ENCODE results near the gene KLF12.
A peak's percentile ranks its signal among the peaks of the same experiment; 100 is the strongest.

KLF12 gene

GRCh38 chr13:74103970-74104555, 30.1 kb downstream of the KLF12 start:
- H3K4me1 Mint-ChIP-seq, result peaks cover 8% of the 10 kb centered on the region
- no peak for DNase-seq
- peaks cover 22% of the 10 kb centered on the region for H3K36me3 Mint-ChIP-seq
- H3K4me3 Mint-ChIP-seq, result no peak overlapping the region
- H3K27me3 Mint-ChIP-seq, result no peaks in the 10 kb centered on the region
- H3K9me3 Mint-ChIP-seq, result peaks cover 8% of the 10 kb centered on the region
- CTCF ChIA-PET, result no interaction called here
- H3K27ac Mint-ChIP-seq, result no peak overlapping the region

DNA sequence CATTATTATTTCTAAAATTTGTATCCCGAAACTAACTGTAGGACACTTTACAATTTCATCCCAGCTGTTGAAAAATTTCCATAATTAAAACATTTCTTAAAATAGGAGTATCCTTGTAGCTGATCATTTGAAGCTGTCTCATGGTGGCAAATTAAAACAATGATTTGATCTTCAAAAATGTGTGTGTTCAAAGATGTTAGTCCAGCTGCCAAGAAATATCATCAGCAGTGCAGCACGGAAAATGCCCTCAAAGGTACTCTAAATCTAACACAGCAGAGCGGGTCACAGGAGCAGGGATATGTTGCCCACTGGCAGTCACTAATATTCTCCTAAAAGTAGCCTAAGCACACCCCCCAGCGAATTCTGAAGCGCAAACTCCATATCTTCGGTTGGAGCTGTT, 31.0 kb downstream of the KLF12 start:
- Mint-ChIP-seq H3K36me3 (peaks cover 21% of the 10 kb centered on the region), H3K27me3 (no peaks in the 10 kb centered on the region), H3K4me3 (no peak overlapping the region), H3K4me1 (peaks cover 8% of the 10 kb centered on the region), H3K27ac (no peak overlapping the region), H3K9me3 (peaks cover 7% of the 10 kb centered on the region)
- DNase-seq, result no peak
- CTCF ChIA-PET, result interaction anchor here (0.6 kb wide), 1 partner anchor 1657 kb away, joined by 3 read pairs; no protein-coding TSS in a partner anchor

DNA sequence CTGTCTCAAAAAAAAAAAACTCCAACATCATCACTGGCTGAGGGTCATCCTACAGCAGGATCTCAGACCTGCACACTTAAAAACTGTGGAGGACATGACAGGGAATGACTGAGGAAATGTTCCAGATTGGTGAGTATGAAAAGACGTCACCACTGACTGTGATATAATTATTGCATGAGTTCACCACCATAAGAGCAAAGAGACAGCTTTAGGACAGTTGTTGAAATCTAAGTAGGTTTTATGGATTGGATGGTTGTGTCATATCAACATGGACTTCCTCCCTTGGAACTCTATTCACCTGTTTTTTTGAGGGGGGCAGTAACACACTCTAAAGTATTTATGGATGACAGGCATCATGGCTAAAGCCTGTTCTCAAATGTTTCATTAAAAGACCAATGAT, 31.5 kb downstream of the KLF12 start:
- Mint-ChIP-seq H3K27me3 (no peaks in the 10 kb centered on the region), H3K36me3 (peaks cover 21% of the 10 kb centered on the region), H3K27ac (no peak overlapping the region), H3K4me1 (peaks cover 8% of the 10 kb centered on the region), H3K9me3 (peaks cover 7% of the 10 kb centered on the region), H3K4me3 (no peak overlapping the region)
- CTCF ChIA-PET, result interaction anchor here (0.6 kb wide), 1 partner anchor 1658 kb away, joined by 3 read pairs; no protein-coding TSS in a partner anchor
- no peak for DNase-seq

- no peak overlapping the region for H3K4me3 Mint-ChIP-seq
- CTCF ChIA-PET, result no interaction called here
- DNase-seq, result no peak
- peaks cover 14% of the 10 kb centered on the region for H3K4me1 Mint-ChIP-seq
- H3K9me3 Mint-ChIP-seq, result peaks cover 7% of the 10 kb centered on the region
- no peak overlapping the region for H3K27ac Mint-ChIP-seq
- no peaks in the 10 kb centered on the region for H3K27me3 Mint-ChIP-seq
- H3K36me3 Mint-ChIP-seq, result peaks cover 18% of the 10 kb centered on the region
Observed at GRCh38 chr13:74101436-74101835, 32.8 kb downstream of the KLF12 start.

- no peaks in the 10 kb centered on the region for H3K27me3 Mint-ChIP-seq
- peaks cover 18% of the 10 kb centered on the region for H3K4me1 Mint-ChIP-seq
- no peak overlapping the region for H3K4me3 Mint-ChIP-seq
- no peak overlapping the region for H3K27ac Mint-ChIP-seq
- no peak for DNase-seq
- peaks cover 21% of the 10 kb centered on the region for H3K36me3 Mint-ChIP-seq
- CTCF ChIA-PET, result interaction anchor here (1.5 kb wide), 1 partner anchor 28 kb away, joined by 3 read pairs; no protein-coding TSS in a partner anchor
- H3K9me3 Mint-ChIP-seq, result peaks cover 7% of the 10 kb centered on the region
Observed at GRCh38 chr13:74098077-74098476, 36.1 kb downstream of the KLF12 start.

DNA sequence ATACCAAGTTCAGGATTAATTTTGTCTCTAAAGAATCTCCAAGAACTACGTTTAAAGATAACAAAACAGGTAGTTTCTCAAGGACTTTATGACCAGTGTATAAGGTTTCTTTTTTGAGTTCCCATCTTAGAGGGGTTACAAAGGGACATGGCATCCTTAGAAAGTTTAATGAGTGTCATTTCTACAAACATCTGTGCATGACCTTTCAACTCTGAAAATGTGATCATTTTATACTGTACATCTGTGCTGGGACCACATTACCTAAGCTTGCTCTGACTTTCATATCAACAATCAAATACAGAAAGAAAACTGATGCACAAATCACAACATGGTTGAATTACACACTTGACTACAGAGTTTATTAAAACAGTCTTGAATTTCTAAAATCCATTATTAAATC, 37.1 kb downstream of the KLF12 start:
- H3K4me3 Mint-ChIP-seq, result no peak overlapping the region
- peaks cover 7% of the 10 kb centered on the region for H3K9me3 Mint-ChIP-seq
- peaks cover 22% of the 10 kb centered on the region for H3K36me3 Mint-ChIP-seq
- DNase-seq, result no peak
- H3K27ac Mint-ChIP-seq, result no peak overlapping the region
- CTCF ChIA-PET, result no interaction called here
- no peaks in the 10 kb centered on the region for H3K27me3 Mint-ChIP-seq
- peaks cover 28% of the 10 kb centered on the region for H3K4me1 Mint-ChIP-seq

GRCh38 chr13:74093691-74094090, 40.5 kb downstream of the KLF12 start:
- peaks cover 27% of the 10 kb centered on the region for H3K36me3 Mint-ChIP-seq
- CTCF ChIA-PET, result interaction anchor here (1.0 to 1.1 kb wide), 2 partner anchors 31 to 44 kb away, joined by 3 read pairs; no protein-coding TSS in a partner anchor
- H3K9me3 Mint-ChIP-seq, result peaks cover 3% of the 10 kb centered on the region
- H3K27me3 Mint-ChIP-seq, result no peaks in the 10 kb centered on the region
- H3K4me1 Mint-ChIP-seq, result peaks cover 46% of the 10 kb centered on the region
- H3K27ac Mint-ChIP-seq, result no peak overlapping the region
- no peak overlapping the region for H3K4me3 Mint-ChIP-seq
- no peak for DNase-seq

GRCh38 chr13:74092711-74093110, 41.5 kb downstream of the KLF12 start:
- Mint-ChIP-seq H3K27ac (peak overlapping the region; percentile 61), H3K27me3 (no peaks in the 10 kb centered on the region), H3K4me3 (no peak overlapping the region), H3K9me3 (peaks cover 3% of the 10 kb centered on the region), H3K4me1 (peaks cover 51% of the 10 kb centered on the region), H3K36me3 (peaks cover 27% of the 10 kb centered on the region)
- DNase-seq, result no peak
- CTCF ChIA-PET, result interaction anchor here (1.1 kb wide), 1 partner anchor 30 kb away, joined by 3 read pairs; no protein-coding TSS in a partner anchor

DNA sequence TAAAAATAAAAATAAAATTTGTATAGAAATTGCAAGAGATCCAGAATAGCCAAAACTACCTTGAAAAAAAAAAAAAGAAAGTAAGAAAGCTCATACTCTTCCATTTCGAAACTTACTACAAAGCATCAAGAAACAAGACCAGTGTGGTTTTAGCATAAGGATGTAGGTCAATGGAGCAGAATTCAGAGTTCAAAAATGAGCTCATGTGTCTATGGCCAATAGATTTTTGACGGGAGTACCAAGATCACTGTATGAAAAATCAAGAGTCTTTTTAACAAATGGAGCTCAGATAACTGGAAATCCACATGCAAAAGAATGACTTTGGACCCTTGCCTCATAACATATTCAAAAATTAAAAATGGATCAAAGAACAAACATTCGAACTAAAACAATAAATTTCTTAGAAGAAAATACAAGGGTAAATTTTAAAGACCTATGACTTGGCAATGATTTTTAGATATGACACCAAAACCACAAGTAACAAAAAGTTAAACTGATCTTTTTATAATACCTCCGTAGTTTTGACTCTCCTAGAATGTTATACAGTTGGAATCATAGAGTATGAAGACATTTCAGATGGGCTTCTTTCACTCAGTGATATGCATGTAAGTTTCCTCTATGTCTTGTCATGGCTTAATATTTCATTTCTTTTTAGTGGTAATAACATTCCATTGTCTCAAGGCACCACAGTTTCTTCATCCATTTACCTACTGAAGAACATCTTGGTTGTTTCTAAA, 43.2 kb downstream of the KLF12 start:
- peaks cover 3% of the 10 kb centered on the region for H3K9me3 Mint-ChIP-seq
- peaks cover 33% of the 10 kb centered on the region for H3K36me3 Mint-ChIP-seq
- H3K27me3 Mint-ChIP-seq, result no peaks in the 10 kb centered on the region
- H3K4me3 Mint-ChIP-seq, result no peak overlapping the region
- peaks cover 51% of the 10 kb centered on the region for H3K4me1 Mint-ChIP-seq
- DNase-seq, result no peak
- CTCF ChIA-PET, result interaction anchor here (1.7 kb wide), 1 partner anchor 29 kb away, joined by 5 read pairs; no protein-coding TSS in a partner anchor
- no peak overlapping the region for H3K27ac Mint-ChIP-seq

GRCh38 chr13:74090397-74090796, 43.8 kb downstream of the KLF12 start:
- Mint-ChIP-seq H3K27ac (no peak overlapping the region), H3K9me3 (peaks cover 3% of the 10 kb centered on the region), H3K36me3 (peaks cover 32% of the 10 kb centered on the region), H3K27me3 (no peaks in the 10 kb centered on the region), H3K4me1 (peaks cover 51% of the 10 kb centered on the region), H3K4me3 (no peak overlapping the region)
- CTCF ChIA-PET, result interaction anchor here (1.7 kb wide), 1 partner anchor 28 kb away, joined by 5 read pairs; no protein-coding TSS in a partner anchor
- DNase-seq, result no peak

DNA sequence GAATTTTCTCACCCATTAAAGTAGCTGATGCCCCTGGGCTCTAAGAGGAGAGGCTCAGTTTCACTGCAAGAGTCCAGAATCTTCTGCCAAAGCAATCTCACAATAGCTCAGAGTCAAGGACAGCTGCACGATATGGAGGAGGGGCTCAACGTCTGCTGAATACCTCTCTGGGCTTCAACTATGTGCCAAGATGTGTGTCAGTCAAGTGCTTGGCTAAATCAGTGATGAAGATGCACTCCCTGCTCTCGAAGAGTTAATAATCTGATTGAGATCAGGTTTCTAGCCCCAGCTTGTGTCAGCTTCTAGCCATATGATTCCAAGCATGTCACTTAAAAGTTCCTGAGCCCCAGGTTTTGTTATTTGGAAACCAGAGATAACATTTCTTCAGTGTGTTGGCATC, 46.8 kb downstream of the KLF12 start:
- Mint-ChIP-seq H3K27me3 (no peaks in the 10 kb centered on the region), H3K36me3 (peaks cover 38% of the 10 kb centered on the region), H3K4me3 (no peak overlapping the region), H3K9me3 (peaks cover 3% of the 10 kb centered on the region), H3K4me1 (peaks cover 45% of the 10 kb centered on the region), H3K27ac (no peak overlapping the region)
- CTCF ChIA-PET, result no interaction called here
- DNase-seq, result no peak

Data from activated naive CD4-positive, alpha-beta T cell treated with anti-CD3 and anti-CD28 coated beads, Interleukin-2, amount 10 ng/mL, durations not matched to agents 7 days and 5 days (primary cell).